DND-41 (cell line): ENCODE measurements around the gene COQ3.

Source experiments
- EZH2 ChIP-seq: IDR thresholded peaks from 3 replicates; pipeline ENCODE4 v1.6.1; 2012; ENCODE audit warnings: borderline replicate concordance, low read depth, mild to moderate bottlenecking, moderate library complexity, low read length, inconsistent platforms; ENCODE audit not compliant: severe bottlenecking
- TF ChIP-seq, protein P1 (sequence below): IDR thresholded peaks from 2 replicates; pipeline ENCODE4 v1.5.1; 2012; ENCODE audit warnings: borderline replicate concordance, low read length, moderate library complexity, mild to moderate bottlenecking; ENCODE audit not compliant: poor library complexity, severe bottlenecking; ENCODE audit errors: extremely low read depth

GRCh38 chr6:99333068-99333467 is 60.9 kb downstream of the COQ3 start:
- TF ChIP-seq EZH2: no peak
- TF ChIP-seq, protein P1, sequence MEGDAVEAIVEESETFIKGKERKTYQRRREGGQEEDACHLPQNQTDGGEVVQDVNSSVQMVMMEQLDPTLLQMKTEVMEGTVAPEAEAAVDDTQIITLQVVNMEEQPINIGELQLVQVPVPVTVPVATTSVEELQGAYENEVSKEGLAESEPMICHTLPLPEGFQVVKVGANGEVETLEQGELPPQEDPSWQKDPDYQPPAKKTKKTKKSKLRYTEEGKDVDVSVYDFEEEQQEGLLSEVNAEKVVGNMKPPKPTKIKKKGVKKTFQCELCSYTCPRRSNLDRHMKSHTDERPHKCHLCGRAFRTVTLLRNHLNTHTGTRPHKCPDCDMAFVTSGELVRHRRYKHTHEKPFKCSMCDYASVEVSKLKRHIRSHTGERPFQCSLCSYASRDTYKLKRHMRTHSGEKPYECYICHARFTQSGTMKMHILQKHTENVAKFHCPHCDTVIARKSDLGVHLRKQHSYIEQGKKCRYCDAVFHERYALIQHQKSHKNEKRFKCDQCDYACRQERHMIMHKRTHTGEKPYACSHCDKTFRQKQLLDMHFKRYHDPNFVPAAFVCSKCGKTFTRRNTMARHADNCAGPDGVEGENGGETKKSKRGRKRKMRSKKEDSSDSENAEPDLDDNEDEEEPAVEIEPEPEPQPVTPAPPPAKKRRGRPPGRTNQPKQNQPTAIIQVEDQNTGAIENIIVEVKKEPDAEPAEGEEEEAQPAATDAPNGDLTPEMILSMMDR: no peak
